Panc1 (cell line): ENCODE data around the gene CCDC178. TPM values are rescaled to one million over a fixed set of nuclear protein-coding genes. Genes with fewer than 3 reads are reported as not detected.

Experiments
- ATAC-seq: fragments of 200-7000 bp; cut with Tn5 transposase; 2 replicates; pipeline ENCODE4 v1.9.1; 2020; ENCODE audit warnings: mild to moderate bottlenecking, moderate library complexity
- BruUV-seq: library from RNA; stranded (reverse); fragments of 400-500 nt; replicated peaks from 2 replicates; lab custom pipeline; 2021; lab: Mats Ljungman, UMichigan
- CTCF ChIA-PET: fragments of 300-600 bp; sonication (Branson Sonifier 250); formaldehyde crosslinking; loops from one replicate; lab custom pipeline; 2022; ENCODE audit warnings: antibody characterized with exemption; lab: Charles Lee
- POLR2A ChIA-PET: fragments of 300-600 bp; sonication (Branson Sonifier 250); formaldehyde crosslinking; loops from one replicate; lab custom pipeline; 2022; ENCODE audit warnings: antibody characterized with exemption; lab: Charles Lee
- DNase-seq: peaks from one replicate; pipeline ENCODE4 v3.0.0-alpha.2; 2010; ENCODE audit warnings: low read depth, low spot score
- H3K27ac ChIP-seq: 2 replicates; pipeline ENCODE4 v1.5.1; 2011; ENCODE audit warnings: mild to moderate bottlenecking, low read length, inconsistent platforms
- H3K27me3 ChIP-seq: fragments of 200-500 bp; sonication (Bioruptor generic); 2 replicates; pipeline ENCODE4 v1.6.0; 2014; ENCODE audit warnings: low read length, inconsistent platforms; ENCODE audit not compliant: control insufficient read depth, insufficient read depth
- H3K36me3 ChIP-seq: fragments of 200-500 bp; sonication (Bioruptor generic); 2 replicates; pipeline ENCODE4 v1.5.1; 2014; ENCODE audit warnings: inconsistent platforms, mild to moderate bottlenecking, low read length, moderate library complexity; ENCODE audit not compliant: control insufficient read depth, insufficient read depth
- H3K4me1 ChIP-seq: 2 replicates; pipeline ENCODE4 v1.5.1; 2011; ENCODE audit warnings: inconsistent platforms, mild to moderate bottlenecking, low read length, moderate library complexity; ENCODE audit not compliant: control insufficient read depth, insufficient read depth
- H3K4me3 ChIP-seq, 2 experiments: 2 replicates each; pipeline ENCODE4 v1.5.1; 2011 to 2012; ENCODE audit warnings: low read depth in 2 of 2, low read length in 2 of 2, mild to moderate bottlenecking in 2 of 2, inconsistent platforms in 1 of 2, moderate library complexity in 1 of 2
- H3K9me3 ChIP-seq: fragments of 200-500 bp; sonication (Bioruptor generic); 2 replicates; pipeline ENCODE4 v1.5.1; 2014; ENCODE audit warnings: low read depth, mild to moderate bottlenecking, inconsistent platforms, low read length, moderate library complexity; ENCODE audit not compliant: control insufficient read depth, insufficient read depth
- CTCF ChIP-seq: fragments of 450-650 bp; IDR thresholded peaks from 2 replicates; pipeline ENCODE4 v1.5.1; 2017; ENCODE audit warnings: mild to moderate bottlenecking
- POLR2AphosphoS5 ChIP-seq: IDR thresholded peaks from 2 replicates; pipeline ENCODE4 v1.6.1; 2012; ENCODE audit warnings: mild to moderate bottlenecking, low read depth, low read length, moderate library complexity
- REST ChIP-seq, 2 experiments: IDR thresholded peaks; 2 replicates each; pipeline ENCODE4 v1.6.1; 2011 to 2012; ENCODE audit warnings: low read depth in 2 of 2, control low read depth in 1 of 2, low read length in 1 of 2, mild to moderate bottlenecking in 1 of 2, moderate library complexity in 1 of 2; ENCODE audit not compliant: insufficient read depth in 1 of 2
- SIN3A ChIP-seq: IDR thresholded peaks from 2 replicates; pipeline ENCODE4 v1.6.1; 2012; ENCODE audit warnings: low read depth, mild to moderate bottlenecking, low read length, moderate library complexity, borderline replicate concordance; ENCODE audit not compliant: insufficient read depth
- TCF7L2 ChIP-seq: IDR thresholded peaks from 2 replicates; pipeline ENCODE4 v1.6.1; 2011; ENCODE audit warnings: mild to moderate bottlenecking, low read depth, low read length, inconsistent platforms
- in situ Hi-C: cut with HindIII; loops from 2 replicates; pipeline ENCODE4 v1.10.0; 2016; ENCODE audit warnings: low sequenced_read_pairs, low pct_unique_long_range_greater_than_20kb
- intact Hi-C: fragments of 100-400 bp; cut with micrococcal nuclease; formaldehyde crosslinking; loops from one replicate; pipeline ENCODE4 v1.10.0; 2022; ENCODE audit not compliant: unreplicated experiment
- total RNA-seq: library from RNA; stranded (reverse); gene quantifications from one replicate; pipeline ENCODE4 v1.2.1, GENCODE V29; 2021; ENCODE audit not compliant: unreplicated experiment

Gene CCDC178
- total RNA-seq, 1 experiment from 2014 or later, result not detected

- no peaks in the 10 kb centered on the region for H3K27me3 ChIP-seq
- intact Hi-C loops, result no loop called here
- H3K36me3 ChIP-seq, result no peaks in the 10 kb centered on the region
- no peak for DNase-seq
- CTCF ChIA-PET, result no interaction called here
- no peak overlapping the region for H3K27ac ChIP-seq
- no peak overlapping the region for H3K4me3 ChIP-seq
- no peak for ATAC-seq
- H3K4me1 ChIP-seq, result no peaks in the 10 kb centered on the region
- POLR2A ChIA-PET, result no interaction called here
- TF ChIP-seq SIN3A, result no peak
- TF ChIP-seq REST (IDR thresholded peaks at IDR 0.05; ENCODE audit: insufficient read depth in 1 of 2, low read depth in 2 of 2, low read length in 1 of 2), result no peak
- TF ChIP-seq TCF7L2, result no peak
- TF ChIP-seq CTCF, result no peak
- TF ChIP-seq POLR2AphosphoS5, result no peak
- no TSS peak for BruUV-seq
- H3K9me3 ChIP-seq, result no peaks in the 10 kb centered on the region
- in situ Hi-C loops, result no loop called here
These were observed 124.4 kb downstream of the CCDC178 start for GRCh38 chr18:33316146-33316587.

GRCh38 chr18:33307520-33307919 lies 133.0 kb downstream of the CCDC178 start:
- Histone ChIP-seq H3K36me3 (no peaks in the 10 kb centered on the region), H3K27me3 (no peaks in the 10 kb centered on the region), H3K9me3 (no peaks in the 10 kb centered on the region), H3K27ac (no peak overlapping the region), H3K4me1 (no peaks in the 10 kb centered on the region), H3K4me3 (no peak overlapping the region)
- ChIA-PET POLR2A (no interaction called here), CTCF (no interaction called here)
- no TSS peak for BruUV-seq
- TF ChIP-seq CTCF, result no peak
- no peak for TF ChIP-seq TCF7L2
- no peak for TF ChIP-seq SIN3A
- no peak for TF ChIP-seq REST (IDR thresholded peaks at IDR 0.05; ENCODE audit: insufficient read depth in 1 of 2, low read depth in 2 of 2, low read length in 1 of 2)
- no peak for TF ChIP-seq POLR2AphosphoS5
- intact Hi-C loops, result no loop called here
- DNase-seq (no peak), ATAC-seq (no peak)
- in situ Hi-C loops, result no loop called here
